H1 (cell line): ENCODE measurements around the gene KLHL14. TPM values are rescaled to one million over a fixed set of nuclear protein-coding genes. Genes with fewer than 3 reads are reported as not detected.

Experiments used
- CHD7 ChIP-seq: fragments of 300-600 bp; sonication (generic); IDR thresholded peaks from 2 replicates; pipeline ENCODE4 v1.7.1; 2012; ENCODE audit warnings: low read length, moderate library complexity, mild to moderate bottlenecking, inconsistent platforms; ENCODE audit not compliant: insufficient replicate concordance
- EGR1 ChIP-seq: IDR thresholded peaks from 2 replicates; pipeline ENCODE4 v1.6.1; 2011; ENCODE audit warnings: low read depth, low read length, borderline replicate concordance
- EP300 ChIP-seq, 2 experiments: IDR thresholded peaks; 1 replicate in 1 of 2; 2 replicates in 1 of 2; pipeline ENCODE4 v1.6.1; 2011 to 2012; ENCODE audit warnings: low read depth in 2 of 2, low read length in 2 of 2, mild to moderate bottlenecking in 2 of 2, borderline replicate concordance in 1 of 2, inconsistent platforms in 1 of 2, moderate library complexity in 1 of 2
- EZH2 ChIP-seq: fragments of 200-600 bp; sonication (generic); IDR thresholded peaks from 2 replicates; pipeline ENCODE4 v1.7.1; 2012; ENCODE audit warnings: low read depth, mild to moderate bottlenecking, moderate library complexity, low read length, inconsistent platforms; ENCODE audit not compliant: severe bottlenecking
- RAD21 ChIP-seq, 2 experiments: IDR thresholded peaks in 1 of 2; conservative IDR thresholded peaks in 1 of 2; 2 replicates each; pipeline ENCODE4 v1.6.1; 2011; ENCODE audit warnings: low read depth in 2 of 2, low read length in 2 of 2, improper control_type of control experiment in 1 of 2, inconsistent platforms in 1 of 2, mild to moderate bottlenecking in 1 of 2, moderate library complexity in 1 of 2
- SIRT6 ChIP-seq: IDR thresholded peaks from one replicate; pipeline ENCODE4 v1.7.1; 2012; ENCODE audit warnings: low read length, inconsistent platforms
- SP4 ChIP-seq: IDR thresholded peaks from 2 replicates; pipeline ENCODE4 v1.6.1; 2012; ENCODE audit warnings: low read length, inconsistent platforms
- TEAD4 ChIP-seq: IDR thresholded peaks from 2 replicates; pipeline ENCODE4 v1.6.1; 2012; ENCODE audit warnings: low read depth, low read length, inconsistent platforms, mixed read lengths
- USF2 ChIP-seq: IDR thresholded peaks from 2 replicates; pipeline ENCODE4 v1.6.1; 2011; ENCODE audit warnings: low read length, improper control_type of control experiment
- polyA plus RNA-seq, 7 experiments: library from polyadenylated mRNA; depleted of rRNA in 3 of 7; stranded (reverse) in 5 of 7; unstranded in 2 of 7; fragments of >200 nt in 5 of 7; fragments of 200-250 nt in 2 of 7; gene quantifications; 1 replicate in 5 of 7; 2 replicates in 1 of 7; 4 replicates in 1 of 7; pipeline versions ENCODE4 v1.2.1 to v1.2.3, GENCODE V29; 2011 to 2013; ENCODE audit warnings: missing spikeins in 2 of 7, mixed read lengths in 2 of 7
- total RNA-seq: library from RNA; stranded (reverse); fragmentation: NEBNext Ultra II Directional; extraction: Animal tissue kit (Norgen Biotek cat#: 25700); gene quantifications from 2 replicates; pipeline ENCODE4 v1.2.1, GENCODE V29; 2021

The KLHL14 gene
- total and polyA plus RNA-seq, 2 of the 8 experiments (the other 6 are each of a cell fraction or from before 2014, with no cell fraction given), result 1.1 to 1.2 TPM

GRCh38 chr18:32634876-32635431 is 137.9 kb downstream of the KLHL14 start (continued):
- no peak for TF ChIP-seq CHD7
- no peak for TF ChIP-seq EGR1
- TF ChIP-seq EP300 (IDR thresholded peaks at IDR 0.05; ENCODE audit: borderline replicate concordance in 1 of 2, low read depth in 2 of 2, low read length in 2 of 2), result no peak
- no peak for TF ChIP-seq RAD21 (IDR thresholded peaks at IDR 0.05 in 1 of 2, conservative IDR thresholded peaks at IDR 0.05 in 1 of 2; ENCODE audit: low read depth in 2 of 2, low read length in 2 of 2)
- no peak for TF ChIP-seq SP4
- TF ChIP-seq EZH2, result no peak
- no peak for TF ChIP-seq TEAD4
- no peak for TF ChIP-seq USF2
- TF ChIP-seq SIRT6, result no peak
